Measurements from ENCODE around the gene CD83. TPM values are rescaled to one million over a fixed set of nuclear protein-coding genes. Genes with fewer than 3 reads are reported as not detected.

The CD83 gene
- total RNA-seq, 1 experiment from 2014 or later: 5.3 TPM

- DNase-seq (ENCODE audit: low spot score): no peak
These were observed 6.0 kb downstream of the CD83 start for GRCh38 chr6:14123386-14124111.

GRCh38 chr6:14125346-14125745, 7.8 kb downstream of the CD83 start:
- no peak for DNase-seq (ENCODE audit: low spot score)

GRCh38 chr6:14126191-14126590, 8.6 kb downstream of the CD83 start:
- DNase-seq (ENCODE audit: low spot score): no peak

- DNase-seq (ENCODE audit: low spot score): no peak
These were observed 10.0 kb downstream of the CD83 start for GRCh38 chr6:14127611-14128010.

GRCh38 chr6:14128012-14128411, 10.4 kb downstream of the CD83 start:
- no peak for DNase-seq (ENCODE audit: low spot score)

GRCh38 chr6:14128746-14129145, 11.2 kb downstream of the CD83 start:
- no peak for DNase-seq (ENCODE audit: low spot score)

GRCh38 chr6:14129575-14129974, 12.0 kb downstream of the CD83 start:
- DNase-seq (ENCODE audit: low spot score): peak; percentile 42

GRCh38 chr6:14130435-14131075, 13.0 kb downstream of the CD83 start:
- DNase-seq (ENCODE audit: low spot score): peak; percentile 22

GRCh38 chr6:14131579-14131978, 14.0 kb downstream of the CD83 start:
- DNase-seq (ENCODE audit: low spot score): no peak

GRCh38 chr6:14132244-14132920, 14.8 kb downstream of the CD83 start:
- no peak for DNase-seq (ENCODE audit: low spot score)

GRCh38 chr6:14132921-14133275, 15.3 kb downstream of the CD83 start:
- no peak for DNase-seq (ENCODE audit: low spot score)

GRCh38 chr6:14134211-14134910, 16.8 kb downstream of the CD83 start:
- DNase-seq (ENCODE audit: low spot score): no peak

- DNase-seq (ENCODE audit: low spot score): no peak
These were observed 18.4 kb downstream of the CD83 start for GRCh38 chr6:14135893-14136539.

GRCh38 chr6:14138701-14139215, 21.2 kb downstream of the CD83 start:
- DNase-seq (ENCODE audit: low spot score): no peak

GRCh38 chr6:14141351-14142062, 23.9 kb downstream of the CD83 start:
- DNase-seq (ENCODE audit: low spot score): no peak

- no peak for DNase-seq (ENCODE audit: low spot score)
These were observed 24.5 kb downstream of the CD83 start for GRCh38 chr6:14142063-14142450.

- DNase-seq (ENCODE audit: low spot score): no peak
These were observed 25.1 kb downstream of the CD83 start for GRCh38 chr6:14142511-14143223.

GRCh38 chr6:14143305-14143704, 25.7 kb downstream of the CD83 start:
- no peak for DNase-seq (ENCODE audit: low spot score)

- DNase-seq (ENCODE audit: low spot score): peak; percentile 72
These were observed 27.1 kb downstream of the CD83 start for GRCh38 chr6:14144678-14145113.

GRCh38 chr6:14146506-14147096, 29.0 kb downstream of the CD83 start:
- no peak for DNase-seq (ENCODE audit: low spot score)
